Endothelial cell of umbilical vein (primary cell): ENCODE data around the gene TPRG1L. TPM values are rescaled to one million over a fixed set of nuclear protein-coding genes. Genes with fewer than 3 reads are reported as not detected.

ENCODE experiments used
- BruUV-seq: library from RNA; stranded (reverse); fragments of 400-500 nt; replicated peaks from 2 replicates; lab custom pipeline; 2021; lab: Mats Ljungman, UMichigan
- CTCF ChIA-PET: fragments of 300-600, 350-600 bp; sonication (Branson Sonifier 250); formaldehyde crosslinking; loops from one replicate; lab custom pipeline; 2021; ENCODE audit warnings: antibody characterized with exemption, inconsistent platforms; lab: Charles Lee
- POLR2A ChIA-PET: fragments of 300-600, 350-600 bp; sonication (Branson Sonifier 250); formaldehyde crosslinking; loops from one replicate; lab custom pipeline; 2021; ENCODE audit warnings: antibody characterized with exemption, inconsistent platforms; lab: Charles Lee
- DNase-seq: peaks from one replicate; pipeline ENCODE4 v3.0.0-alpha.2; 2011; ENCODE audit warnings: low read depth, low spot score
- FAIRE-seq: peaks from 2 replicates; lab custom pipeline; 2011; peaks lifted over from hg19 to GRCh38; lab: Jason Lieb, UNC
- H2AFZ ChIP-seq: 2 replicates; pipeline ENCODE4 v1.6.0; 2012; ENCODE audit warnings: low read depth, low read length, control low read depth, inconsistent platforms
- H3K27ac ChIP-seq: 2 replicates; pipeline ENCODE4 v1.5.1; 2011; ENCODE audit warnings: low read depth, mild to moderate bottlenecking, control low read depth, low read length, moderate library complexity; ENCODE audit not compliant: insufficient read depth
- H3K27me3 ChIP-seq, 2 experiments: 2 replicates each; pipeline versions ENCODE4 v1.6.0 to v1.6.1; 2011; ENCODE audit warnings: low read length in 2 of 2, mixed read lengths in 1 of 2; ENCODE audit not compliant: control insufficient read depth in 2 of 2, insufficient read depth in 2 of 2
- H3K36me3 ChIP-seq, 2 experiments: 2 replicates in 1 of 2; 3 replicates in 1 of 2; pipeline ENCODE4 v1.5.1; 2011; ENCODE audit warnings: low read length in 2 of 2, mild to moderate bottlenecking in 1 of 2, moderate library complexity in 1 of 2; ENCODE audit not compliant: control insufficient read depth in 2 of 2, insufficient read depth in 2 of 2; ENCODE audit errors: extremely low read depth in 1 of 2
- H3K4me1 ChIP-seq: 3 replicates; pipeline ENCODE4 v1.5.1; 2011; ENCODE audit warnings: mild to moderate bottlenecking, low read length; ENCODE audit not compliant: control insufficient read depth, insufficient read depth; ENCODE audit errors: extremely low read depth
- H3K4me2 ChIP-seq: 2 replicates; pipeline ENCODE4 v1.6.1; 2011; ENCODE audit warnings: low read length, control low read depth, mixed read lengths; ENCODE audit not compliant: insufficient read depth
- H3K4me3 ChIP-seq, 3 experiments: fragments of 200-600 bp in 1 of 3; sonication (generic), shearing (Covaris generic) in 1 of 3; replicated peaks in 1 of 3; 2 replicates each; pipeline ENCODE4 v1.5.1; 2011 to 2016; ENCODE audit warnings: control low read depth in 3 of 3, low read length in 3 of 3, mild to moderate bottlenecking in 2 of 3, inconsistent platforms in 1 of 3, low read depth in 1 of 3, moderate library complexity in 1 of 3; ENCODE audit not compliant: insufficient read depth in 1 of 3
- H3K79me2 ChIP-seq: 2 replicates; pipeline ENCODE4 v1.6.0; 2012; ENCODE audit warnings: low read length, inconsistent platforms; ENCODE audit not compliant: control insufficient read depth, insufficient read depth
- H3K9ac ChIP-seq: replicated peaks from 2 replicates; pipeline ENCODE3; 2011; ENCODE audit warnings: low read length, control low read depth; ENCODE audit not compliant: insufficient read depth; ENCODE audit errors: extremely low read depth
- H3K9me1 ChIP-seq: replicated peaks from 3 replicates; pipeline ENCODE4 v1.6.0; 2011; ENCODE audit warnings: mild to moderate bottlenecking, low read length; ENCODE audit not compliant: control insufficient read depth, insufficient read depth; ENCODE audit errors: extremely low read depth
- H3K9me3 ChIP-seq: replicated peaks from 2 replicates; pipeline ENCODE4 v1.5.1; 2012; ENCODE audit warnings: low read length, inconsistent platforms; ENCODE audit not compliant: control insufficient read depth, insufficient read depth
- H4K20me1 ChIP-seq: replicated peaks from 2 replicates; pipeline ENCODE3; 2011; ENCODE audit warnings: mild to moderate bottlenecking, low read length; ENCODE audit not compliant: control insufficient read depth, insufficient read depth; ENCODE audit errors: extremely low read depth
- CTCF ChIP-seq, 2 donors: IDR thresholded peaks; 1 replicate in 1 of 2; 2 replicates in 1 of 2; pipeline ENCODE4 v1.5.1; 2011; ENCODE audit warnings: low read length in 2 of 2, mild to moderate bottlenecking in 2 of 2, moderate library complexity in 2 of 2, control low read depth in 1 of 2, inconsistent platforms in 1 of 2, low read depth in 1 of 2; ENCODE audit not compliant: insufficient read depth in 1 of 2; ENCODE audit errors: extremely low read depth in 1 of 2
- EZH2 ChIP-seq: IDR thresholded peaks from 2 replicates; pipeline ENCODE4 v1.6.1; 2012; ENCODE audit warnings: borderline replicate concordance, low read depth, mild to moderate bottlenecking, moderate library complexity, low read length, inconsistent platforms; ENCODE audit not compliant: severe bottlenecking
- FOS ChIP-seq: IDR thresholded peaks from 2 replicates; pipeline ENCODE4 v1.6.1; 2011; ENCODE audit warnings: mild to moderate bottlenecking, low read length, moderate library complexity, borderline replicate concordance; ENCODE audit not compliant: insufficient read depth
- GATA2 ChIP-seq: IDR thresholded peaks from 2 replicates; pipeline ENCODE4 v1.7.0; 2011; ENCODE audit warnings: low read depth, mild to moderate bottlenecking, moderate library complexity, mixed read lengths, low read length; ENCODE audit not compliant: insufficient read length, insufficient read depth
- JUN ChIP-seq: IDR thresholded peaks from 2 replicates; pipeline ENCODE4 v1.6.1; 2011; ENCODE audit warnings: borderline replicate concordance, low read depth; ENCODE audit not compliant: insufficient read length, insufficient read depth
- MAX ChIP-seq: IDR thresholded peaks from 2 replicates; pipeline ENCODE4 v1.6.1; 2011; ENCODE audit not compliant: insufficient read depth, insufficient read length
- POLR2A ChIP-seq: IDR thresholded peaks from 2 replicates; pipeline ENCODE4 v1.6.1; 2012; ENCODE audit warnings: low read depth, mild to moderate bottlenecking, control low read depth, low read length
- POLR2AphosphoS5 ChIP-seq: IDR thresholded peaks from 2 replicates; pipeline ENCODE4 v1.6.1; 2012; ENCODE audit warnings: low read depth, mild to moderate bottlenecking, control low read depth, low read length, moderate library complexity; ENCODE audit not compliant: insufficient read depth
- dilution Hi-C: fragments of 300-500 bp; cut with MboI; formaldehyde crosslinking; loops from one replicate; pipeline ENCODE4 v1.15.0; 2019; ENCODE audit warnings: low sequenced_read_pairs; ENCODE audit not compliant: extremely low pct_ligation_motif_present
- intact Hi-C: fragments of 100-400 bp; cut with micrococcal nuclease; formaldehyde crosslinking; loops from one replicate; pipeline ENCODE4 v1.10.0; 2022
- polyA plus RNA-seq, 4 experiments: library from polyadenylated mRNA; depleted of rRNA in 3 of 4; stranded (reverse) in 3 of 4; unstranded in 1 of 4; fragments of >200 nt; gene quantifications; 2 replicates each; pipeline versions ENCODE4 v1.2.1 to v1.2.3, GENCODE V29; 2011 to 2012; ENCODE audit warnings: missing spikeins in 1 of 4
- total RNA-seq: library from RNA; stranded (reverse); gene quantifications from 2 replicates; pipeline ENCODE4 v1.2.3, GENCODE V29; 2021

TPRG1L gene
- total and polyA plus RNA-seq, 2 donors (not counting 3 experiments of a cell fraction or from before 2014, with no cell fraction given) = 52.3 to 53.8 TPM

GRCh38 chr1:3609016-3609768, 15.6 kb upstream of the TPRG1L start:
- no peak overlapping the region for H2AFZ ChIP-seq
- dilution Hi-C loops = no loop called here
- FAIRE-seq = no peak

GRCh38 chr1:3609769-3610526, 14.9 kb upstream of the TPRG1L start:
- Histone ChIP-seq H2AFZ (no peak overlapping the region), H3K27ac (no peak overlapping the region), H3K79me2 (no peaks in the 10 kb centered on the region), H3K4me1 (peaks cover 31% of the 10 kb centered on the region), H3K9me3 (no peaks in the 10 kb centered on the region), H3K4me2 (no peak overlapping the region), H3K27me3 (no peaks in the 10 kb centered on the region), H3K9me1 (no peaks in the 10 kb centered on the region), H4K20me1 (no peaks in the 10 kb centered on the region), H3K9ac (no peak overlapping the region), H3K36me3 (no peaks in the 10 kb centered on the region), H3K4me3 (peak overlapping the region in 1 of 3 experiments; percentile 67)
- CTCF ChIA-PET = interaction anchor here (0.9 to 3.8 kb wide), 3 partner anchors 9 to 157 kb away, joined by 4 to 24 read pairs (median 6); no protein-coding TSS in a partner anchor
- POLR2A ChIA-PET = interaction anchor here (1.4 kb wide), 1 partner anchor 19 kb away, joined by 3 read pairs; no protein-coding TSS in a partner anchor
- no TSS peak for BruUV-seq
- no peak for DNase-seq
- FAIRE-seq = peak; percentile 8
- dilution Hi-C loops (no loop called here), intact Hi-C loops (loop anchor here (2.0 kb wide), 1 partner anchor 69 kb away; no protein-coding TSS in a partner anchor)
- TF ChIP-seq EZH2 = no peak
- TF ChIP-seq GATA2 = no peak
- TF ChIP-seq CTCF (IDR thresholded peaks at IDR 0.05; ENCODE audit: extremely low read depth in 1 of 2, insufficient read depth in 1 of 2, low read depth in 1 of 2, low read length in 2 of 2) = no peak
- no peak for TF ChIP-seq MAX
- TF ChIP-seq FOS = no peak
- no peak for TF ChIP-seq POLR2A
- TF ChIP-seq JUN = no peak
- TF ChIP-seq POLR2AphosphoS5 = no peak

More at GRCh38 chr1:3609016-3609768, 15.6 kb upstream of the TPRG1L start:
- H3K9ac ChIP-seq = no peak overlapping the region
- intact Hi-C loops = no loop called here
- TF ChIP-seq EZH2 = no peak
- no peaks in the 10 kb centered on the region for H3K79me2 ChIP-seq
- DNase-seq = no peak
- no peaks in the 10 kb centered on the region for H3K9me1 ChIP-seq
- BruUV-seq = no TSS peak
- no peaks in the 10 kb centered on the region for H3K36me3 ChIP-seq
- H3K27ac ChIP-seq = no peak overlapping the region
- H3K4me2 ChIP-seq = no peak overlapping the region
- POLR2A ChIA-PET = no interaction called here
- no peaks in the 10 kb centered on the region for H4K20me1 ChIP-seq
- H3K4me3 ChIP-seq = no peak overlapping the region
- no peaks in the 10 kb centered on the region for H3K27me3 ChIP-seq
- peaks cover 26% of the 10 kb centered on the region for H3K4me1 ChIP-seq
- CTCF ChIA-PET = interaction anchor here (0.9 to 3.8 kb wide), 5 partner anchors 10 to 156 kb away, joined by 4 to 24 read pairs (median 6); no protein-coding TSS in a partner anchor
- H3K9me3 ChIP-seq = no peaks in the 10 kb centered on the region
